Ascending aorta (tissue), 2 donors: ENCODE data around the gene NREP. TPM values are rescaled to one million over a fixed set of nuclear protein-coding genes. Genes with fewer than 3 reads are reported as not detected.
A peak's percentile ranks its signal among the peaks of the same experiment; 100 is the strongest.

Experiments
- DNase-seq, 2 donors: peaks; one replicate each; pipeline ENCODE4 v3.0.0-alpha.2; 2019; ENCODE audit warnings: low spot score in 2 of 2
- H3K27ac ChIP-seq, 2 donors: fragments of 200-600 bp; sonication (generic); one replicate each; pipeline ENCODE4 v1.5.1; 2016 to 2017; ENCODE audit warnings: mild to moderate bottlenecking in 1 of 2
- H3K27me3 ChIP-seq: fragments of 200-600 bp; sonication (generic); one replicate; pipeline ENCODE4 v1.5.1; 2017
- H3K36me3 ChIP-seq, 2 donors: fragments of 200-600 bp; sonication (generic); one replicate each; pipeline ENCODE4 v1.5.1; 2016
- H3K4me1 ChIP-seq, 2 donors: fragments of 200-600 bp; sonication (generic); one replicate each; pipeline ENCODE4 v1.5.1; 2016 to 2017; ENCODE audit warnings: mild to moderate bottlenecking in 1 of 2
- H3K4me3 ChIP-seq, 2 donors: fragments of 200-600 bp; sonication (generic); one replicate each; pipeline ENCODE4 v1.5.1; 2016 to 2017; ENCODE audit warnings: mild to moderate bottlenecking in 1 of 2
- H3K9me3 ChIP-seq, 2 donors: fragments of 200-600 bp; sonication (generic); one replicate each; pipeline ENCODE4 v1.5.1; 2016
- CTCF ChIP-seq, 3 experiments: fragments of 200-600 bp in 2 of 3; fragments of 450-650 bp in 1 of 3; sonication (generic) in 2 of 3; IDR thresholded peaks; one replicate each; pipeline ENCODE4 v1.5.1; 2016 to 2019; ENCODE audit warnings: antibody characterized with exemption in 3 of 3, mild to moderate bottlenecking in 1 of 3, moderate library complexity in 1 of 3
- intact Hi-C: fragments of 100-400 bp; cut with DNase I; formaldehyde crosslinking; loops from one replicate; pipeline ENCODE4 v1.15.1; 2023
- total RNA-seq: library from RNA; depleted of rRNA; stranded (reverse); fragments of >200 nt; gene quantifications from one replicate; pipeline ENCODE4 v1.1.0, GENCODE V29; 2016

NREP gene
- total RNA-seq, 1 donor from 2014 or later = 15.3 TPM

GRCh38 chr5:111681414-111682120, 75.4 kb downstream of the NREP start:
- Histone ChIP-seq H3K27ac (no peak overlapping the region), H3K4me3 (peak overlapping the region; percentile 2 to 48), H3K9me3 (no peaks in the 10 kb centered on the region), H3K4me1 (peaks cover 6% of the 10 kb centered on the region in 2 donors), H3K36me3 (no peaks in the 10 kb centered on the region), H3K27me3 (no peaks in the 10 kb centered on the region)
- no peak for TF ChIP-seq CTCF (IDR thresholded peaks at IDR 0.05)
- DNase-seq = no peak
- intact Hi-C loops = loop anchor here (5.0 kb wide), 1 partner anchor 56 kb away; no protein-coding TSS in a partner anchor

GRCh38 chr5:111680737-111681413, 76.1 kb downstream of the NREP start:
- no peak for TF ChIP-seq CTCF (IDR thresholded peaks at IDR 0.05)
- no peaks in the 10 kb centered on the region for H3K36me3 ChIP-seq
- H3K4me1 ChIP-seq = peaks cover 6% of the 10 kb centered on the region in 2 donors
- H3K27ac ChIP-seq = no peak overlapping the region
- no peaks in the 10 kb centered on the region for H3K9me3 ChIP-seq
- intact Hi-C loops = loop anchor here (5.0 kb wide), 1 partner anchor 56 kb away; no protein-coding TSS in a partner anchor
- DNase-seq = peak in 1 of 2 donors; percentile 74
- peak overlapping the region in 1 of 2 donors; percentile 48 for H3K4me3 ChIP-seq
- H3K27me3 ChIP-seq = no peaks in the 10 kb centered on the region

- Histone ChIP-seq H3K4me1 (peaks cover 6% of the 10 kb centered on the region in 2 donors), H3K27me3 (no peaks in the 10 kb centered on the region), H3K9me3 (no peaks in the 10 kb centered on the region), H3K27ac (no peak overlapping the region), H3K4me3 (no peak overlapping the region), H3K36me3 (no peaks in the 10 kb centered on the region)
- no peak for DNase-seq
- TF ChIP-seq CTCF (IDR thresholded peaks at IDR 0.05) = no peak
- intact Hi-C loops = loop anchor here (5.0 kb wide), 1 partner anchor 58 kb away; no protein-coding TSS in a partner anchor
Measured at GRCh38 chr5:111679611-111680010, 77.4 kb downstream of the NREP start.

Other genes starting within 250 kb of the NREP start
- gene STARD4, start 244.7 kb downstream of the NREP start, total RNA-seq = 1.5 TPM